OCI-LY7 (cell line): Measurements from ENCODE around the gene PCDH18. TPM values are rescaled to one million over a fixed set of nuclear protein-coding genes. Genes with fewer than 3 reads are reported as not detected.

Experiments
- BruUV-seq: library from RNA; stranded (reverse); fragments of 400-500 nt; replicated peaks from 2 replicates; lab custom pipeline; 2021; lab: Mats Ljungman, UMichigan
- CTCF ChIA-PET: fragments of 300-600 bp; sonication (Branson Sonifier 250); formaldehyde crosslinking; loops from one replicate; lab custom pipeline; 2022; ENCODE audit warnings: antibody characterized with exemption; ENCODE audit not compliant: unreplicated experiment; lab: Charles Lee
- POLR2A ChIA-PET: fragments of 300-600 bp; sonication (Branson Sonifier 250); formaldehyde crosslinking; loops from one replicate; lab custom pipeline; 2022; ENCODE audit warnings: antibody characterized with exemption; lab: Charles Lee
- DNase-seq: peaks from one replicate; pipeline ENCODE4 v3.0.0-alpha.2; 2015; ENCODE audit warnings: low spot score
- H2AFZ ChIP-seq: fragments of 200-600 bp; sonication (generic), shearing (Covaris generic); 2 replicates; pipeline ENCODE4 v1.6.1; 2014; ENCODE audit warnings: mild to moderate bottlenecking, antibody characterized with exemption, low read length, moderate library complexity
- H3K27ac ChIP-seq: fragments of 200-600 bp; sonication (generic); 2 replicates; pipeline ENCODE4 v1.5.1; 2014; ENCODE audit warnings: mixed run types, low read depth, mild to moderate bottlenecking, moderate library complexity, low read length, inconsistent platforms; ENCODE audit not compliant: poor library complexity, severe bottlenecking
- H3K36me3 ChIP-seq: fragments of 200-600 bp; sonication (generic); 2 replicates; pipeline ENCODE4 v1.6.1; 2014; ENCODE audit warnings: mild to moderate bottlenecking, antibody characterized with exemption, low read length, moderate library complexity, mixed read lengths; ENCODE audit not compliant: insufficient read depth
- H3K4me1 ChIP-seq: fragments of 200-600 bp; sonication (generic); 2 replicates; pipeline ENCODE4 v1.5.1; 2014; ENCODE audit warnings: mild to moderate bottlenecking, low read length; ENCODE audit not compliant: insufficient read depth, poor library complexity, severe bottlenecking
- H3K4me2 ChIP-seq: fragments of 200-600 bp; sonication (generic); 2 replicates; pipeline ENCODE4 v1.6.1; 2014; ENCODE audit warnings: mild to moderate bottlenecking, low read length
- H3K4me3 ChIP-seq: fragments of 200-600 bp; sonication (generic); 2 replicates; pipeline ENCODE4 v1.5.1; 2014; ENCODE audit warnings: mild to moderate bottlenecking, low read depth, low read length; ENCODE audit not compliant: poor library complexity, severe bottlenecking
- H3K79me2 ChIP-seq: fragments of 200-600 bp; sonication (generic); 2 replicates; pipeline ENCODE4 v1.6.1; 2016; ENCODE audit warnings: low read depth, mild to moderate bottlenecking, low read length, moderate library complexity, mixed read lengths; ENCODE audit not compliant: insufficient read depth
- H3K9me2 ChIP-seq: fragments of 200-600 bp; sonication (generic); 2 replicates; pipeline ENCODE4 v1.6.1; 2016; ENCODE audit warnings: mild to moderate bottlenecking, low read length, mixed read lengths; ENCODE audit not compliant: insufficient read depth
- H3K9me3 ChIP-seq: fragments of 200-600 bp; sonication (generic); 2 replicates; pipeline ENCODE4 v1.6.1; 2014; ENCODE audit warnings: mild to moderate bottlenecking, mixed run types, low read length, mixed read lengths
- H4K20me1 ChIP-seq: fragments of 200-600 bp; sonication (generic); 2 replicates; pipeline ENCODE4 v1.6.1; 2014; ENCODE audit warnings: mild to moderate bottlenecking, antibody characterized with exemption, low read length, moderate library complexity, mixed read lengths; ENCODE audit not compliant: insufficient read depth
- EZH2phosphoT487 ChIP-seq: fragments of 200-600 bp; sonication (generic); IDR thresholded peaks from 2 replicates; pipeline ENCODE4 v1.6.1; 2018; ENCODE audit warnings: low read depth, borderline replicate concordance, mild to moderate bottlenecking, mixed run types, antibody characterized with exemption, low read length, moderate library complexity, mixed read lengths
- intact Hi-C: fragments of 100-400 bp; cut with micrococcal nuclease; formaldehyde crosslinking; loops from one replicate; pipeline ENCODE4 v1.10.0; 2022; ENCODE audit not compliant: unreplicated experiment
- total RNA-seq, 2 experiments: library from RNA; depleted of rRNA in 1 of 2; stranded (reverse); fragments of >200 nt in 1 of 2; shearing (Covaris generic) in 1 of 2; gene quantifications; 2 replicates each; pipeline ENCODE4 v1.2.3, GENCODE V29; 2014 to 2022
- TF ChIP-seq, protein P1 (sequence below): fragments of 200-600 bp; sonication (generic); conservative IDR thresholded peaks from 2 replicates; pipeline ENCODE4 v1.5.1; 2014; ENCODE audit warnings: mild to moderate bottlenecking, antibody characterized with exemption, low read length, moderate library complexity, mixed read lengths

The PCDH18 gene
- total RNA-seq, 2 experiments from 2014 or later: not detected

DNA sequence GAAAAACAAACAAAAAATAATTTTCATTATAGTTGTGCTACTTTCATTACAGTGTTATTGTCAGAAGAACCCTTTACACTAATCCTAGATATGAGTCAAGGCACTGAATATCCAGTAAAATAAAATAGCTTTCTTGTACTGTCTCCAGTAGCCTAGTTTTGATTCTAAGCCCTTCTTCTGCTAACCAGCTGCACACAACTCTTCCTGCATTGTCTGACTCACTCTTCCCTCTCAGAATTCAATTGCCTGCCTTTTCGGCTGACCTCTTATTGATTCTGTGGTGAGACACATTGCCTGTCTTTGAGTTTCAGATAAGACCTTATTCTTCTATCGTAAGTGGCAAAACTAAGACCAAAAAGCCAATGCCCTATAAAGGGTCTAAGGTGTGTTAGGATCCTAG lies 26.7 kb upstream of the PCDH18 start:
- DNase-seq: no peak
- intact Hi-C loops: no loop called here

DNA sequence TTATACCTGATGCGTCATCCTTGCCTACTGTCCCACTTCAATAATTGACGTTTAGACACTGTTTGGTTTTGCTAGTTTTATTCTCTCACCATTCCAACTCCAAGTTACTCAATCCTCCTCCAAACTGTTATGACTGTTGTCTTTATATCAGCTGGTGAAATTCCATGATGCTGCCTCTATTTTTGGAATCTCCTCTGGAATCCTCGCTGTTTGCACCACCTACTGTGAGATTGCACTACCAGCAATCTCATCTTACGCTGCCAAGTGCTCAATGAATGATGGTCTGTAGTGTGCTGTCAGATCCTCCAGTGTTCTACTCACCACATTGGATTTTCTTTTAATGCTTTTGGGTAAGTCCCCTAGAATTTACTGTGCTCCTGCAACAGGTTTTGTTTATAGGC lies 13.2 kb upstream of the PCDH18 start:
- ChIA-PET POLR2A (no interaction called here), CTCF (no interaction called here)
- no peak overlapping the region for H3K27ac ChIP-seq
- no peaks in the 10 kb centered on the region for H3K4me1 ChIP-seq
- TF ChIP-seq EZH2phosphoT487: no peak
- TF ChIP-seq, protein P1, sequence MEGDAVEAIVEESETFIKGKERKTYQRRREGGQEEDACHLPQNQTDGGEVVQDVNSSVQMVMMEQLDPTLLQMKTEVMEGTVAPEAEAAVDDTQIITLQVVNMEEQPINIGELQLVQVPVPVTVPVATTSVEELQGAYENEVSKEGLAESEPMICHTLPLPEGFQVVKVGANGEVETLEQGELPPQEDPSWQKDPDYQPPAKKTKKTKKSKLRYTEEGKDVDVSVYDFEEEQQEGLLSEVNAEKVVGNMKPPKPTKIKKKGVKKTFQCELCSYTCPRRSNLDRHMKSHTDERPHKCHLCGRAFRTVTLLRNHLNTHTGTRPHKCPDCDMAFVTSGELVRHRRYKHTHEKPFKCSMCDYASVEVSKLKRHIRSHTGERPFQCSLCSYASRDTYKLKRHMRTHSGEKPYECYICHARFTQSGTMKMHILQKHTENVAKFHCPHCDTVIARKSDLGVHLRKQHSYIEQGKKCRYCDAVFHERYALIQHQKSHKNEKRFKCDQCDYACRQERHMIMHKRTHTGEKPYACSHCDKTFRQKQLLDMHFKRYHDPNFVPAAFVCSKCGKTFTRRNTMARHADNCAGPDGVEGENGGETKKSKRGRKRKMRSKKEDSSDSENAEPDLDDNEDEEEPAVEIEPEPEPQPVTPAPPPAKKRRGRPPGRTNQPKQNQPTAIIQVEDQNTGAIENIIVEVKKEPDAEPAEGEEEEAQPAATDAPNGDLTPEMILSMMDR: no peak
- H3K9me2 ChIP-seq: no peaks in the 10 kb centered on the region
- no peak overlapping the region for H2AFZ ChIP-seq
- no peaks in the 10 kb centered on the region for H3K79me2 ChIP-seq
- DNase-seq: no peak
- BruUV-seq: no TSS peak
- no peaks in the 10 kb centered on the region for H4K20me1 ChIP-seq
- no peaks in the 10 kb centered on the region for H3K36me3 ChIP-seq
- no peak overlapping the region for H3K4me3 ChIP-seq
- intact Hi-C loops: no loop called here
- H3K4me2 ChIP-seq: no peak overlapping the region
- no peaks in the 10 kb centered on the region for H3K9me3 ChIP-seq

More for the DNA sequence above, 26.7 kb upstream of the PCDH18 start:
- no peaks in the 10 kb centered on the region for H3K9me2 ChIP-seq
- TF ChIP-seq EZH2phosphoT487: no peak
- TF ChIP-seq, protein P1: no peak
- H3K4me3 ChIP-seq: no peak overlapping the region
- ChIA-PET CTCF (no interaction called here), POLR2A (no interaction called here)
- H4K20me1 ChIP-seq: no peaks in the 10 kb centered on the region
- BruUV-seq: no TSS peak
- no peak overlapping the region for H2AFZ ChIP-seq
- no peak overlapping the region for H3K27ac ChIP-seq
- no peaks in the 10 kb centered on the region for H3K36me3 ChIP-seq
- no peaks in the 10 kb centered on the region for H3K4me1 ChIP-seq
- no peaks in the 10 kb centered on the region for H3K79me2 ChIP-seq
- H3K9me3 ChIP-seq: no peaks in the 10 kb centered on the region
- no peak overlapping the region for H3K4me2 ChIP-seq

DNA sequence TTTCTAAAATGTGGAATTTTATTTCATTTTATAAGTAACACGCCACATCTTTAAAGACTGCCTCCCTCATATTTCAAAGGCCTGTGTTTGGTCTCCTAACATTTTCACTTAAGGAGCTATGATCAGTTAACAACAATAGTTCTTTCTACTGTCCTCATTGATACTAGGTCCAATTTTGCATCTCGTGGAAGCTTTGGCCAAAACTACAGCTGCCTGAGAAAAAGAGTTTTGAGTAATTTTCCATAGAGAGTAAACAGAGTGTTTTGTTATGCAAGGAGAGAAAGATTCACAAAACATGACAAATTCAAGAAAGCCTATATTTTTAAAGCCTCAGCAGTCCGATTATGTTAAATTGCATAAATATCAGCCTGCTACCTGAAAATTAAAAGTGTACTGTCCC lies 11.4 kb upstream of the PCDH18 start:
- no peaks in the 10 kb centered on the region for H3K79me2 ChIP-seq
- DNase-seq: no peak
- no peak overlapping the region for H2AFZ ChIP-seq
- no peak overlapping the region for H3K27ac ChIP-seq
- no peak for TF ChIP-seq EZH2phosphoT487
- TF ChIP-seq, protein P1: no peak
- CTCF ChIA-PET: no interaction called here
- H3K4me2 ChIP-seq: no peak overlapping the region
- H3K9me2 ChIP-seq: no peaks in the 10 kb centered on the region
- intact Hi-C loops: no loop called here
- no peaks in the 10 kb centered on the region for H3K36me3 ChIP-seq
- H3K4me3 ChIP-seq: no peak overlapping the region
- POLR2A ChIA-PET: interaction anchor here (0.7 kb wide), 2 partner anchors 24 to 380 kb away, joined by 3 to 4 read pairs; no protein-coding TSS in a partner anchor
- H4K20me1 ChIP-seq: no peaks in the 10 kb centered on the region
- no peaks in the 10 kb centered on the region for H3K9me3 ChIP-seq
- no peaks in the 10 kb centered on the region for H3K4me1 ChIP-seq
- no TSS peak for BruUV-seq
